Eye (tissue), 1 donor: ENCODE measurements around the gene PRAMEF20.
"Not testable (repeated sequence)": the region's sequence is repeated elsewhere in the genome, so short reads cannot be mapped to it uniquely, and the experiment has no call there.

Source experiments
- DNase-seq: peaks from one replicate; pipeline ENCODE4 v3.0.0-alpha.2; 2015

PRAMEF20 gene

GRCh38 chr1:13410150-13410549, at the start of gene PRAMEF20:
PRAMEF20 (plus strand) TSS chr1:13410450; CDS start chr1:13416355, 5,905 bp downstream.
- DNase-seq = not testable (repeated sequence)

GRCh38 chr1:13362364-13362763, 47.9 kb upstream of the PRAMEF20 start:
- DNase-seq = not testable (repeated sequence)

GRCh38 chr1:13364928-13365327, 45.3 kb upstream of the PRAMEF20 start:
- not testable (repeated sequence) for DNase-seq

GRCh38 chr1:13366536-13366935, 43.7 kb upstream of the PRAMEF20 start:
- DNase-seq = not testable (repeated sequence)

- peak; percentile 14 for DNase-seq
Observed at GRCh38 chr1:13368544-13368943, 41.7 kb upstream of the PRAMEF20 start.

GRCh38 chr1:13378983-13379382, 31.3 kb upstream of the PRAMEF20 start:
- DNase-seq = not testable (repeated sequence)

- DNase-seq = not testable (repeated sequence)
Observed at GRCh38 chr1:13380380-13380779, 29.9 kb upstream of the PRAMEF20 start.

GRCh38 chr1:13389332-13389731, 20.9 kb upstream of the PRAMEF20 start, which contains the start of gene PRAMEF17:
PRAMEF17 (plus strand) TSS chr1:13389632; CDS start chr1:13389658, 26 bp downstream.
- DNase-seq = not testable (repeated sequence)

GRCh38 chr1:13393004-13393403, 17.2 kb upstream of the PRAMEF20 start:
- not testable (repeated sequence) for DNase-seq

- not testable (repeated sequence) for DNase-seq
Observed at GRCh38 chr1:13394761-13395160, 15.5 kb upstream of the PRAMEF20 start.

- DNase-seq = not testable (repeated sequence)
Observed at GRCh38 chr1:13395311-13395710, 14.9 kb upstream of the PRAMEF20 start.

GRCh38 chr1:13407811-13408210, 2.4 kb upstream of the PRAMEF20 start:
- DNase-seq = no peak

- no peak for DNase-seq
Observed at GRCh38 chr1:13430495-13430894, 20.2 kb downstream of the PRAMEF20 start.

GRCh38 chr1:13432251-13432650, 22.0 kb downstream of the PRAMEF20 start:
- no peak for DNase-seq

GRCh38 chr1:13433694-13434358, 23.6 kb downstream of the PRAMEF20 start:
- DNase-seq = not testable (repeated sequence)

GRCh38 chr1:13435458-13435857, 25.2 kb downstream of the PRAMEF20 start:
- no peak for DNase-seq

GRCh38 chr1:13439104-13439783, 29.0 kb downstream of the PRAMEF20 start:
- DNase-seq = not testable (repeated sequence)

- DNase-seq = no peak
Observed at GRCh38 chr1:13443335-13443979, 33.2 kb downstream of the PRAMEF20 start.

GRCh38 chr1:13450204-13450603, 40.0 kb downstream of the PRAMEF20 start:
- no peak for DNase-seq

- no peak for DNase-seq
Observed at GRCh38 chr1:13451399-13451965, 41.2 kb downstream of the PRAMEF20 start.

- DNase-seq = no peak
Observed at GRCh38 chr1:13456904-13457532, 46.8 kb downstream of the PRAMEF20 start.

GRCh38 chr1:13461977-13462376, 51.7 kb downstream of the PRAMEF20 start:
- no peak for DNase-seq

- DNase-seq = no peak
Observed at GRCh38 chr1:13462682-13463081, 52.4 kb downstream of the PRAMEF20 start.
